Large intestine (tissue), 3 donors: ENCODE data around the gene PALD1. TPM values are rescaled to one million over a fixed set of nuclear protein-coding genes. Genes with fewer than 3 reads are reported as not detected.
A peak's percentile ranks its signal among the peaks of the same experiment; 100 is the strongest.
"Not testable (repeated sequence)": the region's sequence is repeated elsewhere in the genome, so short reads cannot be mapped to it uniquely, and the experiment has no call there.

ENCODE experiments used
- DNase-seq, 2 donors: peaks; one replicate each; pipeline versions ENCODE4 v3.0.0 to v3.0.0-alpha.2; 2013
- H3K27ac ChIP-seq: one replicate; pipeline ENCODE4 v1.5.1; 2013; ENCODE audit warnings: low read length
- H3K27me3 ChIP-seq: 2 replicates; pipeline ENCODE4 v1.6.1; 2013; ENCODE audit warnings: low read length; ENCODE audit not compliant: control insufficient read depth, insufficient read depth
- H3K36me3 ChIP-seq: 2 replicates; pipeline ENCODE4 v1.6.1; 2013; ENCODE audit warnings: low read length; ENCODE audit not compliant: control insufficient read depth, insufficient read depth
- H3K4me1 ChIP-seq: one replicate; pipeline ENCODE4 v1.6.1; 2013; ENCODE audit warnings: low read length; ENCODE audit not compliant: control insufficient read depth, insufficient read depth
- H3K4me3 ChIP-seq: one replicate; pipeline ENCODE4 v1.5.1; 2013; ENCODE audit warnings: low read length
- H3K9me3 ChIP-seq: one replicate; pipeline ENCODE4 v1.6.1; 2013; ENCODE audit warnings: mild to moderate bottlenecking, low read depth, low read length, moderate library complexity; ENCODE audit not compliant: control insufficient read depth
- WGBS: methylation state at CpG from one replicate; pipeline ENCODE4 v1.1.5; 2013; ENCODE audit warnings: low lambda C conversion rate; ENCODE audit not compliant: insufficient coverage; 5-methylcytosine and 5-hydroxymethylcytosine counted together
- polyA plus RNA-seq: library from polyadenylated mRNA; unstranded; fragments of 120-200 nt; gene quantifications from one replicate; pipeline ENCODE4 v1.2.1, GENCODE V29; 2013

PALD1 gene
- polyA plus RNA-seq, 1 donor, result 6.1 TPM

- no peak overlapping the region for H3K4me3 ChIP-seq
- peaks cover 12% of the 10 kb centered on the region for H3K4me1 ChIP-seq
- no peaks in the 10 kb centered on the region for H3K9me3 ChIP-seq
- H3K27ac ChIP-seq, result peak overlapping the region; percentile 27
- peaks cover 25% of the 10 kb centered on the region for H3K27me3 ChIP-seq
- peaks cover 4% of the 10 kb centered on the region for H3K36me3 ChIP-seq
- no CpG with 5 or more reads among the region's 7 CpGs for WGBS
- no peak for DNase-seq
Measured at GRCh38 chr10:70481831-70482530, 3.4 kb downstream of the PALD1 start.

GRCh38 chr10:70482982-70483760 lies 4.6 kb downstream of the PALD1 start:
- H3K27me3 ChIP-seq, result peaks cover 15% of the 10 kb centered on the region
- no peaks in the 10 kb centered on the region for H3K9me3 ChIP-seq
- H3K4me3 ChIP-seq, result no peak overlapping the region
- peak overlapping the region; percentile 27 for H3K27ac ChIP-seq
- H3K36me3 ChIP-seq, result peaks cover 4% of the 10 kb centered on the region
- H3K4me1 ChIP-seq, result peaks cover 10% of the 10 kb centered on the region
- no CpG with 5 or more reads among the region's 8 CpGs for WGBS
- no peak for DNase-seq

- not testable (repeated sequence) for H3K4me3 ChIP-seq, H3K27ac ChIP-seq, H3K4me1 ChIP-seq, H3K9me3 ChIP-seq, DNase-seq, H3K36me3 ChIP-seq
- peaks cover 12% of the 10 kb centered on the region for H3K27me3 ChIP-seq
- no CpG with 5 or more reads among the region's 6 CpGs for WGBS
Measured at GRCh38 chr10:70483872-70484271, 5.3 kb downstream of the PALD1 start.

GRCh38 chr10:70487824-70488223 lies 9.3 kb downstream of the PALD1 start:
- Histone ChIP-seq H3K27ac (no peak overlapping the region), H3K9me3 (no peaks in the 10 kb centered on the region), H3K4me1 (no peaks in the 10 kb centered on the region), H3K27me3 (no peaks in the 10 kb centered on the region), H3K4me3 (no peak overlapping the region), H3K36me3 (peaks cover 4% of the 10 kb centered on the region)
- 100% methylated on average over 1 of the region's 3 CpGs for WGBS
- no peak for DNase-seq

GRCh38 chr10:70490142-70490541 lies 11.6 kb downstream of the PALD1 start:
- H3K4me1 ChIP-seq, result no peaks in the 10 kb centered on the region
- no peak overlapping the region for H3K27ac ChIP-seq
- no peak overlapping the region for H3K4me3 ChIP-seq
- WGBS, result no CpG with 5 or more reads among the region's 4 CpGs
- H3K27me3 ChIP-seq, result no peaks in the 10 kb centered on the region
- no peak for DNase-seq
- H3K36me3 ChIP-seq, result peaks cover 4% of the 10 kb centered on the region
- H3K9me3 ChIP-seq, result no peaks in the 10 kb centered on the region

GRCh38 chr10:70491614-70492013 lies 13.0 kb downstream of the PALD1 start:
- Histone ChIP-seq H3K27ac (no peak overlapping the region), H3K4me1 (no peaks in the 10 kb centered on the region), H3K27me3 (no peaks in the 10 kb centered on the region), H3K4me3 (no peak overlapping the region), H3K36me3 (no peaks in the 10 kb centered on the region), H3K9me3 (no peaks in the 10 kb centered on the region)
- no peak for DNase-seq
- WGBS, result no CpG with 5 or more reads among the region's 2 CpGs

- no peaks in the 10 kb centered on the region for H3K27me3 ChIP-seq
- no peaks in the 10 kb centered on the region for H3K4me1 ChIP-seq
- H3K4me3 ChIP-seq, result no peak overlapping the region
- no peak overlapping the region for H3K27ac ChIP-seq
- WGBS, result 100% methylated on average over 1 of the region's 10 CpGs
- H3K9me3 ChIP-seq, result no peaks in the 10 kb centered on the region
- no peaks in the 10 kb centered on the region for H3K36me3 ChIP-seq
- DNase-seq, result no peak
Measured at GRCh38 chr10:70492786-70493659, 14.5 kb downstream of the PALD1 start.

- no peaks in the 10 kb centered on the region for H3K27me3 ChIP-seq
- 90% methylated on average over 2 of the region's 9 CpGs for WGBS
- DNase-seq, result no peak
- H3K9me3 ChIP-seq, result no peaks in the 10 kb centered on the region
- no peak overlapping the region for H3K4me3 ChIP-seq
- no peaks in the 10 kb centered on the region for H3K36me3 ChIP-seq
- no peak overlapping the region for H3K27ac ChIP-seq
- no peaks in the 10 kb centered on the region for H3K4me1 ChIP-seq
Measured at GRCh38 chr10:70493660-70494234, 15.2 kb downstream of the PALD1 start.

- H3K27ac ChIP-seq, result no peak overlapping the region
- no peaks in the 10 kb centered on the region for H3K9me3 ChIP-seq
- no peak for DNase-seq
- no peaks in the 10 kb centered on the region for H3K27me3 ChIP-seq
- WGBS, result no CpG with 5 or more reads among the region's 8 CpGs
- no peak overlapping the region for H3K4me3 ChIP-seq
- no peaks in the 10 kb centered on the region for H3K36me3 ChIP-seq
- peaks cover 4% of the 10 kb centered on the region for H3K4me1 ChIP-seq
Measured at GRCh38 chr10:70494536-70494935, 16.0 kb downstream of the PALD1 start.

- WGBS, result 50% methylated on average over 1 of the region's 13 CpGs
- no peaks in the 10 kb centered on the region for H3K27me3 ChIP-seq
- peaks cover 7% of the 10 kb centered on the region for H3K4me1 ChIP-seq
- H3K27ac ChIP-seq, result no peak overlapping the region
- H3K36me3 ChIP-seq, result no peaks in the 10 kb centered on the region
- no peaks in the 10 kb centered on the region for H3K9me3 ChIP-seq
- no peak for DNase-seq
- no peak overlapping the region for H3K4me3 ChIP-seq
Measured at GRCh38 chr10:70494966-70495365, 16.4 kb downstream of the PALD1 start.
